A673 (cell line): ENCODE data around the gene TCF3. TPM values are rescaled to one million over a fixed set of nuclear protein-coding genes. Genes with fewer than 3 reads are reported as not detected.

Source experiments
- BruUV-seq: library from RNA; stranded (reverse); fragments of 400-500 nt; replicated peaks from 2 replicates; lab custom pipeline; 2021; lab: Mats Ljungman, UMichigan
- CTCF ChIA-PET: fragments of 300-600 bp; sonication (Branson Sonifier 250); formaldehyde crosslinking; loops from one replicate; lab custom pipeline; 2022; ENCODE audit warnings: antibody characterized with exemption; lab: Charles Lee
- POLR2A ChIA-PET: fragments of 300-600 bp; sonication (Branson Sonifier 250); formaldehyde crosslinking; loops from one replicate; lab custom pipeline; 2022; ENCODE audit warnings: antibody characterized with exemption; ENCODE audit not compliant: low non-redundant PET; lab: Charles Lee
- DNase-seq: peaks from one replicate; pipeline ENCODE4 v3.0.0-alpha.2; 2015; ENCODE audit warnings: low spot score
- H3K27ac ChIP-seq: fragments of 200-600 bp; sonication (generic); 2 replicates; pipeline ENCODE4 v1.5.1; 2016; ENCODE audit warnings: mixed run types, low read depth, mild to moderate bottlenecking, mixed read lengths, antibody characterized with exemption, low read length; ENCODE audit not compliant: poor library complexity, severe bottlenecking
- H3K27me3 ChIP-seq: fragments of 200-600 bp; sonication (generic); replicated peaks from 2 replicates; pipeline ENCODE4 v1.6.1; 2017; ENCODE audit warnings: mixed run types, low read depth, mild to moderate bottlenecking, mixed read lengths, antibody characterized with exemption, low read length; ENCODE audit not compliant: insufficient read depth, poor library complexity
- H3K36me3 ChIP-seq: fragments of 200-600 bp; sonication (generic); 2 replicates; pipeline ENCODE4 v1.6.1; 2016; ENCODE audit warnings: mixed run types, mild to moderate bottlenecking, mixed read lengths, antibody characterized with exemption, low read length; ENCODE audit not compliant: insufficient read depth, poor library complexity, severe bottlenecking
- H3K4me1 ChIP-seq: fragments of 200-600 bp; sonication (generic); 2 replicates; pipeline ENCODE4 v1.6.1; 2017; ENCODE audit warnings: mixed run types, mild to moderate bottlenecking, mixed read lengths, antibody characterized with exemption, low read length; ENCODE audit not compliant: insufficient read depth, poor library complexity, severe bottlenecking
- H3K4me3 ChIP-seq: fragments of 200-600 bp; sonication (generic); 2 replicates; pipeline ENCODE4 v1.5.1; 2016; ENCODE audit warnings: low read depth, mixed run types, mild to moderate bottlenecking, mixed read lengths, low read length; ENCODE audit not compliant: poor library complexity, severe bottlenecking
- H3K9me3 ChIP-seq: fragments of 200-600 bp; sonication (generic); 2 replicates; pipeline ENCODE4 v1.6.1; 2016; ENCODE audit warnings: mixed run types, low read depth, mild to moderate bottlenecking, mixed read lengths, antibody characterized with exemption, low read length; ENCODE audit not compliant: poor library complexity, severe bottlenecking
- CTCF ChIP-seq: fragments of 300-800, 200-600 bp; sonication (generic); conservative IDR thresholded peaks from 2 replicates; pipeline ENCODE4 v1.5.1; 2017; ENCODE audit warnings: low read depth, mild to moderate bottlenecking, antibody characterized with exemption, low read length, moderate library complexity, mixed read lengths
- EZH2 ChIP-seq: fragments of 200-600 bp; sonication (generic); IDR thresholded peaks from 2 replicates; pipeline ENCODE4 v1.6.1; 2017; ENCODE audit warnings: borderline replicate concordance, low read depth, mild to moderate bottlenecking, mixed read lengths, antibody characterized with exemption, low read length; ENCODE audit not compliant: poor library complexity, severe bottlenecking
- intact Hi-C: fragments of 100-400 bp; cut with micrococcal nuclease; formaldehyde crosslinking; loops from one replicate; pipeline ENCODE4 v1.10.0; 2022; ENCODE audit not compliant: unreplicated experiment
- total RNA-seq: library from RNA; stranded (reverse); gene quantifications from 2 replicates; pipeline ENCODE4 v1.2.3, GENCODE V29; 2021

Gene TCF3
- total RNA-seq, 1 experiment from 2014 or later = 333 TPM

- no peak for DNase-seq
- CTCF ChIA-PET = no interaction called here
- Histone ChIP-seq H3K27ac (no peak overlapping the region), H3K4me3 (no peak overlapping the region), H3K4me1 (peaks cover 6% of the 10 kb centered on the region), H3K27me3 (no peaks in the 10 kb centered on the region), H3K9me3 (no peaks in the 10 kb centered on the region), H3K36me3 (peaks cover 54% of the 10 kb centered on the region)
- POLR2A ChIA-PET = no interaction called here
- intact Hi-C loops = no loop called here
- TF ChIP-seq CTCF = no peak
- no peak for TF ChIP-seq EZH2
- no TSS peak for BruUV-seq
Measured at GRCh38 chr19:1610579-1610978, 41.8 kb downstream of the TCF3 start.

GRCh38 chr19:1609680-1610474, 42.5 kb downstream of the TCF3 start:
- TF ChIP-seq EZH2 = no peak
- no peak for TF ChIP-seq CTCF
- H3K9me3 ChIP-seq = no peaks in the 10 kb centered on the region
- peaks cover 6% of the 10 kb centered on the region for H3K4me1 ChIP-seq
- no peak for DNase-seq
- H3K27ac ChIP-seq = no peak overlapping the region
- CTCF ChIA-PET = no interaction called here
- POLR2A ChIA-PET = no interaction called here
- no TSS peak for BruUV-seq
- H3K36me3 ChIP-seq = peaks cover 47% of the 10 kb centered on the region
- intact Hi-C loops = loop anchor here (5.0 to 10.0 kb wide), 2 partner anchors 42 to 185 kb away; partner anchors contain the start of gene TCF3
- no peak overlapping the region for H3K4me3 ChIP-seq
- no peaks in the 10 kb centered on the region for H3K27me3 ChIP-seq

- H3K9me3 ChIP-seq = no peaks in the 10 kb centered on the region
- no TSS peak for BruUV-seq
- H3K4me3 ChIP-seq = no peak overlapping the region
- ChIA-PET CTCF (no interaction called here), POLR2A (no interaction called here)
- no peak for DNase-seq
- no peak overlapping the region for H3K27ac ChIP-seq
- peaks cover 39% of the 10 kb centered on the region for H3K36me3 ChIP-seq
- TF ChIP-seq CTCF = no peak
- no peak for TF ChIP-seq EZH2
- no peaks in the 10 kb centered on the region for H3K27me3 ChIP-seq
- H3K4me1 ChIP-seq = peaks cover 6% of the 10 kb centered on the region
- intact Hi-C loops = loop anchor here (5.0 to 10.0 kb wide), 2 partner anchors 43 to 186 kb away; partner anchors contain the start of gene TCF3
Measured at GRCh38 chr19:1609103-1609396, 43.4 kb downstream of the TCF3 start.
